Fibroblast of lung (primary cell): Measurements from ENCODE around the gene ZDHHC3. TPM values are rescaled to one million over a fixed set of nuclear protein-coding genes. Genes with fewer than 3 reads are reported as not detected.

Source experiments
- DNase-seq, 2 donors: peaks; one replicate each; pipeline versions ENCODE4 v3.0.0 to v3.0.0-alpha.2; 2010; ENCODE audit warnings: low read depth in 2 of 2
- H2AFZ ChIP-seq: 2 replicates; pipeline ENCODE4 v1.5.1; 2012; ENCODE audit warnings: low read length, control low read depth, inconsistent platforms
- H3K27ac ChIP-seq: 2 replicates; pipeline ENCODE4 v1.5.1; 2011; ENCODE audit warnings: low read length, control low read depth; ENCODE audit not compliant: insufficient read depth
- H3K27me3 ChIP-seq: 2 replicates; pipeline ENCODE4 v1.5.1; 2011; ENCODE audit warnings: mild to moderate bottlenecking, low read length; ENCODE audit not compliant: control insufficient read depth, insufficient read depth
- H3K36me3 ChIP-seq: 2 replicates; pipeline ENCODE4 v1.5.1; 2011; ENCODE audit warnings: low read length; ENCODE audit not compliant: control insufficient read depth, insufficient read depth
- H3K4me1 ChIP-seq: 2 replicates; pipeline ENCODE4 v1.5.1; 2011; ENCODE audit warnings: low read length; ENCODE audit not compliant: control insufficient read depth, insufficient read depth; ENCODE audit errors: extremely low read depth
- H3K4me2 ChIP-seq: 2 replicates; pipeline ENCODE4 v1.5.1; 2011; ENCODE audit warnings: low read length, control low read depth; ENCODE audit not compliant: insufficient read depth; ENCODE audit errors: extremely low read depth
- H3K4me3 ChIP-seq, 4 experiments: fragments of 200-600 bp in 1 of 4; sonication (generic) in 1 of 4; replicated peaks in 1 of 4; 2 replicates each; pipeline ENCODE4 v1.5.1; 2011 to 2016; ENCODE audit warnings: low read length in 4 of 4, low read depth in 3 of 4, mild to moderate bottlenecking in 3 of 4, control low read depth in 2 of 4, inconsistent platforms in 1 of 4, mixed read lengths in 1 of 4; ENCODE audit not compliant: insufficient read depth in 1 of 4; ENCODE audit errors: control extremely low read depth in 1 of 4
- H3K79me2 ChIP-seq: 2 replicates; pipeline ENCODE4 v1.5.1; 2012; ENCODE audit warnings: mild to moderate bottlenecking, low read length, inconsistent platforms; ENCODE audit not compliant: control insufficient read depth, insufficient read depth
- H3K9ac ChIP-seq: 2 replicates; pipeline ENCODE4 v1.5.1; 2011; ENCODE audit warnings: mild to moderate bottlenecking, low read length, control low read depth; ENCODE audit not compliant: insufficient read depth
- H3K9me3 ChIP-seq: 2 replicates; pipeline ENCODE4 v1.5.1; 2012; ENCODE audit warnings: low read depth, low read length; ENCODE audit not compliant: control insufficient read depth, insufficient read depth
- H4K20me1 ChIP-seq: 2 replicates; pipeline ENCODE4 v1.5.1; 2011; ENCODE audit warnings: low read length; ENCODE audit not compliant: control insufficient read depth, insufficient read depth; ENCODE audit errors: extremely low read depth
- EZH2 ChIP-seq: IDR thresholded peaks from 2 replicates; pipeline ENCODE4 v1.5.1; 2012; ENCODE audit warnings: low read length, control low read depth, mild to moderate bottlenecking; ENCODE audit errors: missing control alignments
- polyA plus RNA-seq, 2 donors: library from polyadenylated mRNA; depleted of rRNA in 1 of 2; stranded (reverse) in 1 of 2; unstranded in 1 of 2; fragments of >200 nt; gene quantifications; 2 replicates each; pipeline ENCODE4 v1.2.1, GENCODE V29; 2011 to 2012; ENCODE audit warnings: missing spikeins in 1 of 2
- total RNA-seq: library from RNA; depleted of rRNA; stranded (reverse); fragments of >200 nt; gene quantifications from 2 replicates; pipeline ENCODE4 v1.2.1, GENCODE V29; 2014
- TF ChIP-seq, protein P1 (sequence below), 2 donors: IDR thresholded peaks in 1 of 2; conservative IDR thresholded peaks in 1 of 2; 1 replicate in 1 of 2; 2 replicates in 1 of 2; pipeline ENCODE4 v1.5.1; 2011 to 2012; ENCODE audit warnings: low read length in 2 of 2, control low read depth in 1 of 2, inconsistent platforms in 1 of 2, low read depth in 1 of 2, mild to moderate bottlenecking in 1 of 2

ZDHHC3 gene
- total and polyA plus RNA-seq, 2 donors (not counting 1 experiment from before 2014, with no cell fraction given): 53.2 to 126 TPM

DNA sequence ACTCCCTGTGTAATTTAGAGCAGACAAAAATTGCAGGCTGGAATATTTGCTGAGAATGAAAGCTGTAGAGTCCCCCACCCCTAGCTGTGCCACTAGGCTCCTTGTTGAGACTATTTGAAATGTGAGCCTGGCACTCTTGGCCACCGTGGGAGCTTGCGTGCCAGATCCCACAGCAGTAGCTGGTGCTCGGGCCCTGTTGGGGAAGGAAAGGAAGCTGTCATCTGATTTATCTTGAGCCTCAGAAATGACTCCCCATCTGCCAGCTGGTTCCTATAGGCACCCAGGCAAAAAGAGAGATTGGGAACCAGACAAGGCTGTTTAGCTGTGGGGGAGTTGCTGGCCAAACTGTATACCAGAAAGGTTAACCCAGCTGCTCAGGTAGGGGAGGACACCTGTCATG, 26.7 kb upstream of the ZDHHC3 start:
- Histone ChIP-seq H3K27me3 (no peaks in the 10 kb centered on the region), H3K4me3 (no peak overlapping the region), H3K79me2 (no peaks in the 10 kb centered on the region), H3K27ac (no peak overlapping the region), H3K9ac (no peak overlapping the region), H3K4me2 (no peak overlapping the region), H2AFZ (no peak overlapping the region), H3K4me1 (no peaks in the 10 kb centered on the region), H3K9me3 (no peaks in the 10 kb centered on the region), H3K36me3 (peaks cover 10% of the 10 kb centered on the region), H4K20me1 (no peaks in the 10 kb centered on the region)
- TF ChIP-seq, protein P1, sequence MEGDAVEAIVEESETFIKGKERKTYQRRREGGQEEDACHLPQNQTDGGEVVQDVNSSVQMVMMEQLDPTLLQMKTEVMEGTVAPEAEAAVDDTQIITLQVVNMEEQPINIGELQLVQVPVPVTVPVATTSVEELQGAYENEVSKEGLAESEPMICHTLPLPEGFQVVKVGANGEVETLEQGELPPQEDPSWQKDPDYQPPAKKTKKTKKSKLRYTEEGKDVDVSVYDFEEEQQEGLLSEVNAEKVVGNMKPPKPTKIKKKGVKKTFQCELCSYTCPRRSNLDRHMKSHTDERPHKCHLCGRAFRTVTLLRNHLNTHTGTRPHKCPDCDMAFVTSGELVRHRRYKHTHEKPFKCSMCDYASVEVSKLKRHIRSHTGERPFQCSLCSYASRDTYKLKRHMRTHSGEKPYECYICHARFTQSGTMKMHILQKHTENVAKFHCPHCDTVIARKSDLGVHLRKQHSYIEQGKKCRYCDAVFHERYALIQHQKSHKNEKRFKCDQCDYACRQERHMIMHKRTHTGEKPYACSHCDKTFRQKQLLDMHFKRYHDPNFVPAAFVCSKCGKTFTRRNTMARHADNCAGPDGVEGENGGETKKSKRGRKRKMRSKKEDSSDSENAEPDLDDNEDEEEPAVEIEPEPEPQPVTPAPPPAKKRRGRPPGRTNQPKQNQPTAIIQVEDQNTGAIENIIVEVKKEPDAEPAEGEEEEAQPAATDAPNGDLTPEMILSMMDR (conservative IDR thresholded peaks at IDR 0.05 in 1 of 2, IDR thresholded peaks at IDR 0.05 in 1 of 2; ENCODE audit: low read depth in 1 of 2, low read length in 2 of 2): no peak
- no peak for TF ChIP-seq EZH2
- DNase-seq: no peak

DNA sequence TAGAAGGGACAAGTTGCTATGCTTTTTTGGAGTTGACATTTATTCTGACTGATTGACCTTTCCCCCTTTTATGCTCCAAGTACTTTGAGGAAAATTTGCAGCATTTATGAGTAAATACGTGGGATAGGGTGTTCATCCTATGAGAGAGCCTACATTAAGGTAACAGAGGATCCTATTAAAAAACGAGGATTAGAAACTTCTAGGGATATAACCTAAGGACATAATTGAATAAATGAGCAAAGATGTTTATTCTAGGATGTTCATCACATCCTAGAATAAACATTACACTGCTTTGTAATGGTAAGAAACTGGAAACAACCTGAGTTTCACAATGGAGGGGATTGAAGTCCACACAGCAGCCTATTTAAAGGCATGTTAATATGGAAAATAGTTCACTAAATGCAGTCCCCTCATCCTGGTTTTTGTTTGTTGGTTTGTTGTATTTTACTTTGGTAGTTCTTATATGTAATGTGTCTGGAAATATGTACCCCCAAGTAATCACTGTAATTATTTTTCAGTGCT, 26.2 kb upstream of the ZDHHC3 start:
- no peak overlapping the region for H3K27ac ChIP-seq
- H4K20me1 ChIP-seq: no peaks in the 10 kb centered on the region
- no peak overlapping the region for H3K4me2 ChIP-seq
- no peaks in the 10 kb centered on the region for H3K79me2 ChIP-seq
- no peak overlapping the region for H2AFZ ChIP-seq
- no peaks in the 10 kb centered on the region for H3K9me3 ChIP-seq
- H3K4me1 ChIP-seq: no peaks in the 10 kb centered on the region
- TF ChIP-seq, protein P1 (conservative IDR thresholded peaks at IDR 0.05 in 1 of 2, IDR thresholded peaks at IDR 0.05 in 1 of 2; ENCODE audit: low read depth in 1 of 2, low read length in 2 of 2): no peak
- no peak for TF ChIP-seq EZH2
- H3K9ac ChIP-seq: no peak overlapping the region
- no peak overlapping the region for H3K4me3 ChIP-seq
- no peak for DNase-seq
- no peaks in the 10 kb centered on the region for H3K27me3 ChIP-seq
- H3K36me3 ChIP-seq: peaks cover 11% of the 10 kb centered on the region

DNA sequence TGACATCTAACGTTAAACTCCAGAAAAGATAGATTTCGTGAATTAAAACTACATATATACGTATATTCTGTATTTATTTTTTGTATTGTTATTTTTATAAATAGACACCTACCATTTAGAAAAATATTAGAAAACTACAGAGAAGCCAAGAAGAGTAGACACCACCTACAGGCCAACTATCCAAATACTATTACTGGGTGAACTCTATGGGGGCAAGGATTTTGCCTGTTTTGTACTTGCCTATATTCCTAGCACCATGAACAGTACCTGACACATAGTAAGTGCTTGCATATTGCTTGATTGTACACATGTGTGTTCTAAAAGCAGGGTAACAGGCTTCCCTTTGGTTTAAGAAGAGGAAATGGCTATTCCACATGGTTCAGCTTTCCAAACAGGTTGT, 25.8 kb upstream of the ZDHHC3 start:
- H4K20me1 ChIP-seq: no peaks in the 10 kb centered on the region
- H3K4me2 ChIP-seq: no peak overlapping the region
- H3K79me2 ChIP-seq: no peaks in the 10 kb centered on the region
- H3K9ac ChIP-seq: no peak overlapping the region
- DNase-seq: no peak
- TF ChIP-seq EZH2: no peak
- TF ChIP-seq, protein P1 (conservative IDR thresholded peaks at IDR 0.05 in 1 of 2, IDR thresholded peaks at IDR 0.05 in 1 of 2; ENCODE audit: low read depth in 1 of 2, low read length in 2 of 2): no peak
- no peaks in the 10 kb centered on the region for H3K27me3 ChIP-seq
- no peak overlapping the region for H3K4me3 ChIP-seq
- no peak overlapping the region for H3K27ac ChIP-seq
- peaks cover 8% of the 10 kb centered on the region for H3K36me3 ChIP-seq
- H2AFZ ChIP-seq: no peak overlapping the region
- H3K4me1 ChIP-seq: no peaks in the 10 kb centered on the region
- no peaks in the 10 kb centered on the region for H3K9me3 ChIP-seq
